Cardiac fibroblast (primary cell): ENCODE results near the gene OR9A2.

Experiments used
- DNase-seq, 2 donors: peaks; one replicate each; pipeline versions ENCODE4 v3.0.0 to v3.0.0-alpha.2; 2010; ENCODE audit warnings: low read depth in 2 of 2
- H3K4me3 ChIP-seq, 2 donors: replicated peaks in 1 of 2; 1 replicate in 1 of 2; 2 replicates in 1 of 2; pipeline ENCODE4 v1.5.1; 2011; ENCODE audit warnings: low read depth in 2 of 2, low read length in 2 of 2, mild to moderate bottlenecking in 2 of 2, moderate library complexity in 1 of 2
- TF ChIP-seq, protein P1 (sequence below): IDR thresholded peaks from one replicate; pipeline ENCODE4 v1.5.1; 2011; ENCODE audit warnings: low read depth, mild to moderate bottlenecking, low read length, inconsistent platforms

The OR9A2 gene

DNA sequence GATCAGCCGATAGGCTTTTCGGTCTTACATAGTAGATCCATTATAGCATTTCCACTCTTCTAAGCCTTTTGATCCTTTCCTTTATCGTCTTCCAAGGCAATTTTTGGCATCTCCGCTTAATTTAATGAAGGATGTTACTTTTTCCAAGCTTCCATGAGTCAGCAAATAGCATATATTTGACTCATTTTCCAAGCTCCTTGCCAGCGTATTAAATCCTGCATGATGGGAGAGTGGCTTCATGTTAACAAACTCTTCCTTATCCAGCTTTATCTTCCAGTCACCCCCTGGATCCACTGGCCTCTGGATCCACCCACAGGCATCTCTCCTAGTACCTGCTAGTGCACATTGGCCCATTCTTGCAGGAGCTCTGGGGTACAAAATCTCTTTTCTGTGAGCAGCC is 13.0 kb downstream of the OR9A2 start:
- no peak overlapping the region for H3K4me3 ChIP-seq
- TF ChIP-seq, protein P1, sequence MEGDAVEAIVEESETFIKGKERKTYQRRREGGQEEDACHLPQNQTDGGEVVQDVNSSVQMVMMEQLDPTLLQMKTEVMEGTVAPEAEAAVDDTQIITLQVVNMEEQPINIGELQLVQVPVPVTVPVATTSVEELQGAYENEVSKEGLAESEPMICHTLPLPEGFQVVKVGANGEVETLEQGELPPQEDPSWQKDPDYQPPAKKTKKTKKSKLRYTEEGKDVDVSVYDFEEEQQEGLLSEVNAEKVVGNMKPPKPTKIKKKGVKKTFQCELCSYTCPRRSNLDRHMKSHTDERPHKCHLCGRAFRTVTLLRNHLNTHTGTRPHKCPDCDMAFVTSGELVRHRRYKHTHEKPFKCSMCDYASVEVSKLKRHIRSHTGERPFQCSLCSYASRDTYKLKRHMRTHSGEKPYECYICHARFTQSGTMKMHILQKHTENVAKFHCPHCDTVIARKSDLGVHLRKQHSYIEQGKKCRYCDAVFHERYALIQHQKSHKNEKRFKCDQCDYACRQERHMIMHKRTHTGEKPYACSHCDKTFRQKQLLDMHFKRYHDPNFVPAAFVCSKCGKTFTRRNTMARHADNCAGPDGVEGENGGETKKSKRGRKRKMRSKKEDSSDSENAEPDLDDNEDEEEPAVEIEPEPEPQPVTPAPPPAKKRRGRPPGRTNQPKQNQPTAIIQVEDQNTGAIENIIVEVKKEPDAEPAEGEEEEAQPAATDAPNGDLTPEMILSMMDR, result no peak
- DNase-seq, result peak; percentile 82 to 84

DNA sequence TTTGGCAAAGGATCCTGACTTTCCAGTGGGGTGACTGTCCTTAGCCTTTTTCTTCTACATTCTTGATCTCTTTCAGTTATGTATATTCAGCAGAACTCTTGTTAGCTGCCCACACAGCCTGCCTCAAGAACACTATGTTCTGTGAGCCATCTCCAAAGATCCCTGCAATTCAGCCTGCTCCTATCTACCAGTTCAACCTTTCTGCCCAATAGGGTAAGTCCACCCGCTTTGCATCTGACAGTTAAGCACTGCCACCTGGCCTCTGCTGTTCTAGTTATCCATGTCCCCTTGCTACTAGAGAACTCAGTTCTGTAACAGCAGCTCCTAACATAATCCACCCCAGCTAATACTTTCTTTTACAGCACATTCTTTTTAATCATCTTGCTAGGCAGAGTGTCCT is 13.5 kb downstream of the OR9A2 start:
- peak; percentile 53 to 54 for DNase-seq
- TF ChIP-seq, protein P1, result no peak
- no peak overlapping the region for H3K4me3 ChIP-seq

DNA sequence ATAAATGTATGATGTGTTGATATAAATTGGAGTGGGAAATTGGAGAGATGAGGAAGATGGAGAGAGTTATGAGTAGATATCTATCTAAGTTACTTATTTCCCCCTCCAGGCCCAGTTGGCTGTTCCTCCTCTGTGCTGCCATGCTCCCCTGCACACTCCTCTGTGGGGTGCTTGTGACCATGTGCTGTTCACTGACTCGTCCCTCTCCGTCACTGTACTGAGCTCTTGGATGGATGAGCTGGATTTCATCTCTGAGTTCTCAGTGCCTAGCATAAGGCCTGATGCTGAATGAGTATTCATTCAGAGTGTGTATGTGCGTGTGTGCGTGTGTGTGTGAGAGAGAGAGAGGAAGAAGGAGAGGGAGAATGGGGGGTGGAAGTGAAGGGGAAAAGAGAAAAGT is 14.5 kb downstream of the OR9A2 start:
- DNase-seq, result no peak
- TF ChIP-seq, protein P1, result no peak
- no peak overlapping the region for H3K4me3 ChIP-seq

DNA sequence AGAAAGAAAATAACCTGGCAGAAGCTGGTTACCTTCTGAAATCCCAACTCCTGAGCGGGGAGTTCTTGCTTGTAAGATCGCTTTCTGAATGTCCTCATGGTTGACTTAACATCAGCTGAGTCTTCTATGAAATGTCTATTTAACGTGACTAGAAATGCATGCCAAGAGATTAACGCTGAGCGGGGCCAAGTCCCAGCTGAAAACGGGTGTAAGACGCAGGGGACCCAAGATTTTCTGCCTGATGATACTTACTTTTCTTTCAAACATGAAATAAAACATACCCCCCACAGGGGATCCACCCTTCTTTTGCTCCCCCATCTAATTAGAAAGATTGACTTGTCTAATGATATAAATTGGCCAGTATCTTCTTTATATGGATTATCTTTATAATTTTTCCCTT is 14.9 kb downstream of the OR9A2 start:
- no peak for DNase-seq
- H3K4me3 ChIP-seq, result no peak overlapping the region
- TF ChIP-seq, protein P1, result no peak

DNA sequence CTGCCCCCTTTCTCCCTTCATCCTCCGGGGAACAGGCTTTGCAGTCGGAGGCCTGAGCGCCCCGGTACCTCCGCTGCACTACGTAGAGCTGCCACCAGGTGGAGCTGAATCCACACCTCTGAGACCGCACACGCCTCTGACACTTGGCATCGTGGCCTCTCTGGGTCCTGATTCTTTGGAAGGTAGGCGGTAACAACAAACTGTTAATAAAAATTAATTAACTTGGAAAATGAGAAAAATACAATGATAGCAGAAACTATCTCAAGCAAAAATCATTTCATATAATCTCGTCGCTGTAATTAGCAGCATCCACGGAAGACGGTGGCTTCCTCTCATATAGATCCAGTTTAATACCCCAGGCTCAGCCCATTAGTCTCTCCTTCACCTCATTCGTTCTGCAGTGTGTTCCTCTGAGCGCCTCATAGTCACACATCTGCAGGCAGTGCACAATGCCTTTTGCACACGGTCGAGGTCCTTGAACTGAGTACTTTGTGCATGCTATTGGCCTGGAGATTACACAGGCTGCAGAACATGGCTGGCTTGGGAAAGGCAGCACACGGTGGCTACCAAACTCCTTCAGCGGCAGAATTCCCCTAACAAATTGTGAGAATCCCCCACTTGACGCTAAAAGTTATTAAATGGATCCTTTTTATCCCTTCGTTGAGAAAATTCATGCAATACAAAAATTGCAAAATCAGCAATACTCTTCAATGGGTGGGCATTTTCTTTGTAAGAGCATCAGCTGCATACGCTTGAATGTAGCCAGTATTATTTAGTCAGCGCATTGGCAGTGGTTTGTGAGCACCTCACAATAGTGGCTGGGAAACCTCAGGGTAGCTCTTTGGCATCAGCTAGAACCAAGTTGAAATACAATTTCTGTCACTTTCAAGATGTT is 18.7 kb downstream of the OR9A2 start:
- H3K4me3 ChIP-seq, result no peak overlapping the region
- TF ChIP-seq, protein P1, result peak; percentile 94
- DNase-seq, result peak; percentile 76 to 77

DNA sequence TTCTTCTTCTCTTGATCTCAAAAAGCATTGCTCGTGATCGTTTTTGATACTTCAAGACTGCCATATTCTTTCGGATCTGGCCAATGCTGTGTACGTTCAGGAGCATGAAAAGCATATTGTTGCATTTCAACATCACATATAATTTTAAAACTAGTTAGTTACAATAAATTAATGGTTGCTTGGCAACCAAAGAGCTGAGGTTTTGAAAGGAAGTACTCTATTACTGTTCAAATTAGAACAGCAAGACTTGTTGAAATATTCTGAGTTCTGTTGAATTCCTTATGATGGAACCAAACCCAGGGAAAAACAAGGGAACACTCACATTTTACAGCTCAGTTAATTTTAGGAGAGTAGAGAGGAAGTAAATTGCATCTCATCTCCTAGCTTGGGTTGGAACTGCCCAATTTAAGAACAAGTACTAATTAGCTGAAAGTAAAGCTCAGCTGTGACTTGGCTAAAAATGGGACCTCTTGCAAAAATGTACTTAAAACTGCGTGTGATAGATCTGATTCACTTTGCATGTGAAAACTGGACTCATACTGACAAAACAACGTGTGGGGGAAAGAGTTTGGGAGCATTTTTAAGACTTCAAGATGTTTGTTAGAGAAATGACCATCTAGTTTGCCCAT is 21.2 kb downstream of the OR9A2 start:
- TF ChIP-seq, protein P1, result no peak
- DNase-seq, result no peak
- H3K4me3 ChIP-seq, result no peak overlapping the region
